HUES48 (cell line): ENCODE data around the gene APBB1IP.
"Not testable (repeated sequence)": the region's sequence is repeated elsewhere in the genome, so short reads cannot be mapped to it uniquely, and the experiment has no call there.

Experiments
- H3K27ac ChIP-seq: one replicate; pipeline ENCODE4 v1.7.0; 2013; ENCODE audit warnings: low read depth, low read length, inconsistent platforms
- H3K27me3 ChIP-seq: 2 replicates; pipeline ENCODE4 v1.6.1; 2013; ENCODE audit warnings: mild to moderate bottlenecking, low read length; ENCODE audit not compliant: control insufficient read depth, insufficient read depth
- H3K36me3 ChIP-seq: 2 replicates; pipeline ENCODE4 v1.6.1; 2013; ENCODE audit warnings: low read length; ENCODE audit not compliant: control insufficient read depth, insufficient read depth
- H3K4me1 ChIP-seq: 2 replicates; pipeline ENCODE4 v1.6.1; 2013; ENCODE audit warnings: mild to moderate bottlenecking, low read length; ENCODE audit not compliant: control insufficient read depth, insufficient read depth
- H3K4me3 ChIP-seq: 2 replicates; pipeline ENCODE4 v1.5.1; 2013; ENCODE audit warnings: mild to moderate bottlenecking, low read depth, low read length
- H3K9ac ChIP-seq: 2 replicates; pipeline ENCODE4 v1.6.1; 2013; ENCODE audit warnings: mild to moderate bottlenecking, low read depth, low read length, moderate library complexity
- H3K9me3 ChIP-seq: 2 replicates; pipeline ENCODE4 v1.6.1; 2013; ENCODE audit warnings: low read length; ENCODE audit not compliant: control insufficient read depth, insufficient read depth

Gene APBB1IP

DNA sequence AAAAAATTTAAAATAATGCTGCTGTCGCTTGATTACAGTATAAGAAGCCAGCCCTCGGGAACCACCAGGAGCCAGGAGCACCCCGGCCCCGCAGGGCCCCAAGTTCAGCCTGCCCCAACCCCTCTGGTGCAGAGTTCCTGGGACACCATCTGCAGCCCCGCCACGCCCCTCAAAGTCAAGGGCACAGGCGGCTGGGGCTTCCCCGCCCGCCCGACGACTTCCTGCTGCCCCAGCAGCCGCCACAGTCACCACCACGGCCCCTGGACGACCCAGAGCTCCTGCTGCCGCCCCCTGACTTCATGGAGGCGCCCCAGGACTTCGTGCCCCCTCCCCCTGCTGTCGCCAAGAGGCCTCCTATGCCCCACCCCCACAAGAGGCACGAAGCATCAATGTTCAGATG, 155.8 kb downstream of the APBB1IP start:
- no peaks in the 10 kb centered on the region for H3K36me3 ChIP-seq
- no peak overlapping the region for H3K9ac ChIP-seq
- H3K27ac ChIP-seq = no peak overlapping the region
- H3K27me3 ChIP-seq = no peaks in the 10 kb centered on the region
- no peaks in the 10 kb centered on the region for H3K4me1 ChIP-seq
- H3K9me3 ChIP-seq = no peaks in the 10 kb centered on the region
- H3K4me3 ChIP-seq = no peak overlapping the region

DNA sequence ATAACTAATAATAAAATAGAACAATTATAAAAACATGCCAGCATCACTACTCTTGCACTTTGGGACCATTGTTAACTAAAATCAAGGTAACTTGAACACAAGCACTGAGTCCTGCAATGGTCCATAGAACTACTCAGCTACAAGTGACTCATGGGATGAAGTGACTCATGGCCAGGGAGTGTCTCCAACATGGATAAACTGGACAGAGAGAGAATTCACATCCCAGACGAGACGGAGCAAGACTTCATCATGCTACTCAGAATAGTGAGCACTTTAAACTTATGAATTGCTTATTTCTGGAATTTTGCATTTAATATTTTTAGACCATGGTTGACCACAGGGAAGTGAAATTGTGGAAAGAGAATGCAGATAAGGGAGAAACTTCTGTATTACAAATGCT, 165.1 kb downstream of the APBB1IP start:
- H3K27ac ChIP-seq, H3K36me3 ChIP-seq, H3K9ac ChIP-seq, H3K9me3 ChIP-seq, H3K4me1 ChIP-seq, H3K27me3 ChIP-seq, H3K4me3 ChIP-seq: not testable (repeated sequence)

DNA sequence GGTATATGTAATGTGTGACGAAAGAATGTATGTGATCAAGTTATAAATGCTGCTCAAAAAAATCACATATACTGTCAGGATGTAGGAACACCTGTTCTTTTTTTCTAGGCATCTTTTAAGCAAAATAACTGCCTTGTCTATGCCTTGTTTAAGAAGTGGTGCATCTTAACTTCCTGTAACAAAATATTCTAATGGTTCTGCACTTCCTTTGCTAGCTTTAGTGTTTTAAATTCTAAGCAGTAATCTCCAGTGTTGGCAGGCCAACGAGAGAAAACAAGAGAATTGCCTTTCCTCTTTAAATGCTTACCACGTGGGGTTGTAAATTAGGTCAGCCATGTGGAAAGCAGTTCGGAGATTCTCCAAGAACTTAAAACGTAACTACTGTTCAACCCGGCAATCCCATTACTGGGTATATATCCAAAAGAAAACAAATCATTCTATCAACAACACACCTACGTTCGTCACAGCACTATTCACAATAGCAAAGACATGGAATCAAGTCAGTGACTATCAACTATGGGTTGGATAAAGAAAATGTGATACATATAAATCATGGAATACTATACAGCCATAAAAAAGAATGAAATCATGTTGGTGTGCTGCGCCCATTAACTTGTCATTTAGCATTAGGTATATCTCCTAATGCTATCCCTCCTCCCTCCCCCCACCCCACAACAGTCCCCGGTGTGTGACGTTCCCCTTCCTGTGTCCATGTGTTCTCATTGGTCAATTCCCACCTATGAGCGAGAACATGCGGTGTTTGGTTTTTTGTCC, 166.4 kb downstream of the APBB1IP start:
- not testable (repeated sequence) for H3K4me3 ChIP-seq, H3K9me3 ChIP-seq, H3K27ac ChIP-seq, H3K36me3 ChIP-seq, H3K4me1 ChIP-seq, H3K9ac ChIP-seq, H3K27me3 ChIP-seq

DNA sequence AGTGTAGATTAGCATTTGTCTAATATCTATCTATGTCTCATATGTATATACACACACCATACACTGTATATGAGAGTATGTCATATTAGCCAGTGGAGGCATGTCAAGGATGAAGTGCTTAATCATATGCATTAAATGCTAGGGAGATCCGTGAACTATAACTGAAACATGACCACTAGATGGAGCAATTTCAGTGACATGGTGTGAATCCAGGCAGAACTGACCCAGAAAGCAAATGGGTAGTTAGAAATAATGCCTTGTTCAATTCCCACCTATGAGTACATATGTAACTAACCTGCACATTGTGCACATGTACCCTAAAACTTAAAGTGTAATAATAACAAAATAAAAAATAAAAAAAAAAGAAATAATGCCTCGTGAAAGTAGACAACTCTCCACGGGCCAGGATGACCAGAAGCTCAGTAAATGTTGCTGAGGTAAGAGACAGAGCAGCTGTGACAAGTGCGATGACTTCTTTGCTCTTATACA, 168.3 kb downstream of the APBB1IP start:
- not testable (repeated sequence) for H3K27ac ChIP-seq

DNA sequence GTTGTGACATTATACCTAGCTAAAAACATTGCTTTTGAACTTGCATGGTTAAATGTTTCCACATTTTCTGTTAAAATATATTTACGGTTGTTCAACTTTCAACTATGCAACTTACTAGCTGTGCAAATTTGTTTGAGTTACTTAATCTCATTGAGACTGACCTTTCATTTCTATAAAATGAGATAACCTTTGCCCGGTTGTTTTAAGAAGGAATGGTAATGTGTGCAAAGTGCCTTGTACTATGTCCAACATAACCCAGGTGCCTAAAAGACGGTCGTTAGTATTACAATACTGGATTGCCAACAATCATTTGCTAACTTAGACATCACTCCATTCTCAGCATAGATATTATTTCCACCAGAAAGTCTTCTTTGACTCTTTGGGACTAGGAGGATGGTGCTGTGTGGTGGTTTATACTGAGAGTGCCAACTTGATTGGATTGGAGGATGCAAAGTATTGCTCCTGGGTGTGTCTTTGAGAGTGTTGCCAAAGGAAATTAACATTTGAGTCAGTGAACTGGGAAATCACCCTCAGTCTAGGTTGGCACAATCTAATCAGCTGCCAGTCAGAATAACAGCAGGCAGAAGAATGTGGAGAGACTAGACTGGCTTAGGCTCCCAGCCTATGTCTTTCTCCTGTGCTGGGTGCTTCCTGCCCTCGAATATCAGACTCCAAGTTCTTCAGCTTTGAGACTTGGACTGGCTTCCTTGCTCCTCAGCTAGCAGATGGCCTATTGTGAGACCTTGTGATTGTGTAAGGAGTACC, 174.2 kb downstream of the APBB1IP start:
- no peak overlapping the region for H3K4me3 ChIP-seq

More for the DNA sequence above, 168.3 kb downstream of the APBB1IP start:
- H3K4me1 ChIP-seq, H3K9me3 ChIP-seq, H3K36me3 ChIP-seq, H3K9ac ChIP-seq, H3K4me3 ChIP-seq, H3K27me3 ChIP-seq: not testable (repeated sequence)

More for the DNA sequence above, 174.2 kb downstream of the APBB1IP start:
- no peaks in the 10 kb centered on the region for H3K36me3 ChIP-seq
- no peaks in the 10 kb centered on the region for H3K9me3 ChIP-seq
- no peak overlapping the region for H3K9ac ChIP-seq
- H3K4me1 ChIP-seq = no peaks in the 10 kb centered on the region
- no peak overlapping the region for H3K27ac ChIP-seq
- H3K27me3 ChIP-seq = no peaks in the 10 kb centered on the region
